Esophagus (tissue), 2 donors: ENCODE results near the gene BEND6. TPM values are rescaled to one million over a fixed set of nuclear protein-coding genes. Genes with fewer than 3 reads are reported as not detected.

Source experiments
- H3K27ac ChIP-seq, 2 donors: one replicate each; pipeline ENCODE4 v1.5.1; 2013; ENCODE audit warnings: low read depth in 2 of 2, mild to moderate bottlenecking in 2 of 2, inconsistent platforms in 1 of 2, low read length in 1 of 2, moderate library complexity in 1 of 2
- H3K27me3 ChIP-seq, 2 donors: one replicate each; pipeline ENCODE4 v1.6.1; 2013; ENCODE audit warnings: low read length in 2 of 2, control low read depth in 1 of 2, mild to moderate bottlenecking in 1 of 2; ENCODE audit not compliant: insufficient read depth in 2 of 2, control insufficient read depth in 1 of 2
- H3K36me3 ChIP-seq, 2 donors: one replicate each; pipeline ENCODE4 v1.6.1; 2013; ENCODE audit warnings: low read length in 1 of 2; ENCODE audit not compliant: control insufficient read depth in 2 of 2, insufficient read depth in 2 of 2
- H3K4me1 ChIP-seq, 2 donors: one replicate each; pipeline ENCODE4 v1.6.1; 2013; ENCODE audit warnings: low read length in 1 of 2; ENCODE audit not compliant: control insufficient read depth in 2 of 2, insufficient read depth in 2 of 2
- H3K4me3 ChIP-seq, 2 donors: one replicate each; pipeline ENCODE4 v1.5.1; 2013; ENCODE audit warnings: low read length in 2 of 2, mild to moderate bottlenecking in 2 of 2, low read depth in 1 of 2, moderate library complexity in 1 of 2
- H3K9me3 ChIP-seq, 2 donors: one replicate each; pipeline ENCODE4 v1.6.1; 2013; ENCODE audit warnings: mild to moderate bottlenecking in 2 of 2, low read depth in 1 of 2, low read length in 1 of 2, moderate library complexity in 1 of 2; ENCODE audit not compliant: control insufficient read depth in 2 of 2, insufficient read depth in 1 of 2
- WGBS, 2 donors: extraction: QIAGEN DNeasy Blood & Tissue Kit; methylation state at CpG; one replicate each; pipeline ENCODE4 v1.1.7; 2013; 5-methylcytosine and 5-hydroxymethylcytosine counted together
- polyA plus RNA-seq, 2 donors: library from polyadenylated mRNA; stranded (reverse); fragments of 200-250 nt; gene quantifications; one replicate each; pipeline ENCODE4 v1.2.3, GENCODE V29; 2013
- donor health status: healthy with polysubstance abuse.
- donor health status: Bipolar disorder and iron deficiency.

Gene BEND6
- polyA plus RNA-seq, 2 donors, result 0.08 to 0.25 TPM

GRCh38 chr6:57063847-57064246, 108.9 kb downstream of the BEND6 start:
- WGBS, 2 donors, result 85 to 88% methylated on average over 3 of the region's 3 CpGs

GRCh38 chr6:57064809-57065208, 109.9 kb downstream of the BEND6 start:
- Histone ChIP-seq H3K4me1 (no peaks in the 10 kb centered on the region), H3K27me3 (no peaks in the 10 kb centered on the region), H3K4me3 (no peak overlapping the region), H3K9me3 (no peaks in the 10 kb centered on the region), H3K27ac (no peak overlapping the region), H3K36me3 (no peaks in the 10 kb centered on the region)
- 73 to 78% methylated on average over 1 of the region's 1 CpG for whole genome bisulfite sequencing, 2 donors

More at GRCh38 chr6:57063847-57064246, 108.9 kb downstream of the BEND6 start:
- Histone ChIP-seq H3K27me3 (no peaks in the 10 kb centered on the region), H3K4me1 (no peaks in the 10 kb centered on the region), H3K9me3 (no peaks in the 10 kb centered on the region), H3K27ac (no peak overlapping the region), H3K4me3 (no peak overlapping the region), H3K36me3 (no peaks in the 10 kb centered on the region)

GRCh38 chr6:57068061-57068460, 113.2 kb downstream of the BEND6 start:
- 96 to 97% methylated on average over 1 of the region's 1 CpG for WGBS, 2 donors
- H3K36me3 ChIP-seq, result no peaks in the 10 kb centered on the region
- H3K27me3 ChIP-seq, result no peaks in the 10 kb centered on the region
- H3K27ac ChIP-seq, result no peak overlapping the region
- H3K9me3 ChIP-seq, result no peaks in the 10 kb centered on the region
- H3K4me1 ChIP-seq, result no peaks in the 10 kb centered on the region
- no peak overlapping the region for H3K4me3 ChIP-seq

GRCh38 chr6:57069228-57069627, 114.3 kb downstream of the BEND6 start:
- H3K9me3 ChIP-seq, result no peaks in the 10 kb centered on the region
- H3K36me3 ChIP-seq, result no peaks in the 10 kb centered on the region
- no peaks in the 10 kb centered on the region for H3K27me3 ChIP-seq
- no peak overlapping the region for H3K4me3 ChIP-seq
- whole genome bisulfite sequencing, 2 donors, result 90 to 97% methylated on average over 4 of the region's 4 CpGs
- no peaks in the 10 kb centered on the region for H3K4me1 ChIP-seq
- no peak overlapping the region for H3K27ac ChIP-seq

GRCh38 chr6:57069920-57070331, 115.0 kb downstream of the BEND6 start:
- Histone ChIP-seq H3K9me3 (no peaks in the 10 kb centered on the region), H3K4me1 (no peaks in the 10 kb centered on the region), H3K36me3 (no peaks in the 10 kb centered on the region), H3K4me3 (no peak overlapping the region), H3K27me3 (no peaks in the 10 kb centered on the region), H3K27ac (no peak overlapping the region)
- 85 to 89% methylated on average over 9 of the region's 9 CpGs for WGBS, 2 donors

- no peaks in the 10 kb centered on the region for H3K36me3 ChIP-seq
- no peaks in the 10 kb centered on the region for H3K27me3 ChIP-seq
- WGBS, 2 donors, result 84 to 94% methylated on average over 3 of the region's 3 CpGs
- no peaks in the 10 kb centered on the region for H3K9me3 ChIP-seq
- no peaks in the 10 kb centered on the region for H3K4me1 ChIP-seq
- H3K27ac ChIP-seq, result no peak overlapping the region
- no peak overlapping the region for H3K4me3 ChIP-seq
Measured at GRCh38 chr6:57072108-57072507, 117.2 kb downstream of the BEND6 start.

- Histone ChIP-seq H3K9me3 (no peaks in the 10 kb centered on the region), H3K36me3 (no peaks in the 10 kb centered on the region), H3K27me3 (no peaks in the 10 kb centered on the region), H3K27ac (no peak overlapping the region), H3K4me1 (no peaks in the 10 kb centered on the region), H3K4me3 (no peak overlapping the region)
- 95% methylated on average over 8 of the region's 8 CpGs for WGBS, 2 donors
Measured at GRCh38 chr6:57074383-57074782, 119.5 kb downstream of the BEND6 start.

GRCh38 chr6:57075092-57075491, 120.2 kb downstream of the BEND6 start:
- Histone ChIP-seq H3K4me3 (no peak overlapping the region), H3K9me3 (no peaks in the 10 kb centered on the region), H3K27me3 (no peaks in the 10 kb centered on the region), H3K36me3 (no peaks in the 10 kb centered on the region), H3K27ac (no peak overlapping the region), H3K4me1 (no peaks in the 10 kb centered on the region)

Other genes with a start within 250 kb of the BEND6 start
- 1 to 10 TPM; 2.0 to 2.5 TPM for gene KIAA1586, start 91.6 kb downstream of the BEND6 start, polyA plus RNA-seq
- 1 to 10 TPM; 7.3 to 9.1 TPM for gene ZNF451, start 135.1 kb downstream of the BEND6 start, polyA plus RNA-seq
- gene BAG2, start 217.2 kb downstream of the BEND6 start, polyA plus RNA-seq, result 1 to 10 TPM in 1 of 2 donors, under 1 TPM in 1; 0.77 to 2.3 TPM